ENCODE measurements around the gene NRCAM.

The NRCAM gene

DNA sequence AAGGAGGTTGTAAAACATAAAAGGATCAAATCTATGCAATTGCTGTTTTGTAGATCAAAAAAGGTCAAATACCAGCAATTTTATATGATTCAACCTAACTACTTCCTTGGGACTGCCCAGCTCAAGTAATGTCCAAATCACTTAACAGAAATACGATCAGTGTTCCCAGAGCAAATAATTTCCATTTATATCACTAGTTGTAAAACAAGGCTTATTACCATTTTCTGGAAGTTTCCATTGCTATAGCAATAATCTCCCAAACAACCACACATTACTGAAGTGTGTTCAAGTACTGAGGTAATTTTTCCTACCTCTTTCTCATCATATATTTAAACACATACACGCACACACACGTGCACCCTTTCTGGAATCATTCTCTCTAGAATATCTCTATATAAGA lies 123.3 kb downstream of the NRCAM start:
- DNase-seq (ENCODE audit: low read depth): no peak
- no peak overlapping the region for H3K4me3 ChIP-seq (replicated peaks; ENCODE audit: low read depth, low read length)
- TF ChIP-seq, protein P1, sequence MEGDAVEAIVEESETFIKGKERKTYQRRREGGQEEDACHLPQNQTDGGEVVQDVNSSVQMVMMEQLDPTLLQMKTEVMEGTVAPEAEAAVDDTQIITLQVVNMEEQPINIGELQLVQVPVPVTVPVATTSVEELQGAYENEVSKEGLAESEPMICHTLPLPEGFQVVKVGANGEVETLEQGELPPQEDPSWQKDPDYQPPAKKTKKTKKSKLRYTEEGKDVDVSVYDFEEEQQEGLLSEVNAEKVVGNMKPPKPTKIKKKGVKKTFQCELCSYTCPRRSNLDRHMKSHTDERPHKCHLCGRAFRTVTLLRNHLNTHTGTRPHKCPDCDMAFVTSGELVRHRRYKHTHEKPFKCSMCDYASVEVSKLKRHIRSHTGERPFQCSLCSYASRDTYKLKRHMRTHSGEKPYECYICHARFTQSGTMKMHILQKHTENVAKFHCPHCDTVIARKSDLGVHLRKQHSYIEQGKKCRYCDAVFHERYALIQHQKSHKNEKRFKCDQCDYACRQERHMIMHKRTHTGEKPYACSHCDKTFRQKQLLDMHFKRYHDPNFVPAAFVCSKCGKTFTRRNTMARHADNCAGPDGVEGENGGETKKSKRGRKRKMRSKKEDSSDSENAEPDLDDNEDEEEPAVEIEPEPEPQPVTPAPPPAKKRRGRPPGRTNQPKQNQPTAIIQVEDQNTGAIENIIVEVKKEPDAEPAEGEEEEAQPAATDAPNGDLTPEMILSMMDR (IDR thresholded peaks at IDR 0.05; ENCODE audit: low read length, missing control alignments): no peak

DNA sequence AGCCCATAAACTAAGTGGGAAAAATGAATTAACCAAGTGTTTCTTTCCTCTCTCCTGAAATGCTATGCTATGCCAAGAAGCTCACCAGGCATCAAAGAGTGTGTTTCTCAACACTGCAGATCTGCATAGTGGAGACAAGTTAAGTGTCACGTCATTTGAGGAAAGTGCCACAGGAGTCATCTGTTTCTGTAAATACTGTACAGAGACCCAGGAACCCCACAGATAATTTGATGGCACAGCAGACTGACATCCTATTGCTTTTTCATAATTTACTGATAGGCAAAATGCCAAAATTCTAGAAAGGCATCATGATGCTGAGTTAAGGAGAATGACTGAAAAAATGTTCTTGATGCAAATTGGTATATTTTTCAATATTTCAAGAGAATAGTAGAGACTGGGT lies 124.3 kb downstream of the NRCAM start:
- H3K4me3 ChIP-seq (replicated peaks; ENCODE audit: low read depth, low read length): no peak overlapping the region
- no peak for DNase-seq (ENCODE audit: low read depth)
- TF ChIP-seq, protein P1 (IDR thresholded peaks at IDR 0.05; ENCODE audit: low read length, missing control alignments): no peak

DNA sequence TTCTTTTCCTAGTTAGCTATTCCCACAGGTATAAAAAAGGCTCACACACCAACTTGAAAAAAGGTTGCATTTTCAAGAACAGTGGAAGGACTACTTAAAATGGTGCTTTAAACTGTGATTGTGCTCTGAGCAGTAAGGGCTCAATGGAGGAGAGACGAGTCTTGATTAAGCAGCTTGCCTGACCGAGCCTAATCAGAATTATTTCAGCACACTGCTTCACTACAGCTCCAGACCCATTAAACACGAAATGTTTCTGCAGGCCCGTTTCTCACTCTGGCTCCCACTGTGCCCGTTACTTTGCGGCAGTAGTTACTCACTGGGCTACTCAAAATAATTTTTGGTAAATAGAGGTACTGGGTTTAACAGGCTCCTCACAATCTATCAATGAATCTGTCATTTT lies 126.0 kb downstream of the NRCAM start:
- no peak overlapping the region for H3K4me3 ChIP-seq (replicated peaks; ENCODE audit: low read depth, low read length)
- TF ChIP-seq, protein P1 (IDR thresholded peaks at IDR 0.05; ENCODE audit: low read length, missing control alignments): no peak
- no peak for DNase-seq (ENCODE audit: low read depth)

DNA sequence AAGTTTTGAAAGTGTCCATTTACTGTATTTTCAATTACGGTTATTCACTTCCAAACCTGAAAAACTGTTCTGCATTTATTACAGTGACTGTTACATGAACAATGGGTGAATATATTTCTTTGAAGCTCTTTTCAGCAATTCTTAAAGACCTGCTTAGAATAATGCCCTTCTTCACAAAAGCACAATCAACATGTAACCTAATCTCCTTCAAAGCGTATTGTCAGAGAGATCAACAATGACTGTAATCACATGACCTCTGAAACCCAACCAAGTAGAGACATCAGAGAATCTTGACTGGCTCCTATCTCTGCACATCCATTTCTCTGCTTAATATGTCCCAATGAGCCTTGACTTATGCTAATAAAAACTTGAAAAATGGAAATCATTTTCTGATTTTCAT lies 126.7 kb downstream of the NRCAM start:
- H3K4me3 ChIP-seq (replicated peaks; ENCODE audit: low read depth, low read length): no peak overlapping the region
- TF ChIP-seq, protein P1 (IDR thresholded peaks at IDR 0.05; ENCODE audit: low read length, missing control alignments): no peak
- no peak for DNase-seq (ENCODE audit: low read depth)

DNA sequence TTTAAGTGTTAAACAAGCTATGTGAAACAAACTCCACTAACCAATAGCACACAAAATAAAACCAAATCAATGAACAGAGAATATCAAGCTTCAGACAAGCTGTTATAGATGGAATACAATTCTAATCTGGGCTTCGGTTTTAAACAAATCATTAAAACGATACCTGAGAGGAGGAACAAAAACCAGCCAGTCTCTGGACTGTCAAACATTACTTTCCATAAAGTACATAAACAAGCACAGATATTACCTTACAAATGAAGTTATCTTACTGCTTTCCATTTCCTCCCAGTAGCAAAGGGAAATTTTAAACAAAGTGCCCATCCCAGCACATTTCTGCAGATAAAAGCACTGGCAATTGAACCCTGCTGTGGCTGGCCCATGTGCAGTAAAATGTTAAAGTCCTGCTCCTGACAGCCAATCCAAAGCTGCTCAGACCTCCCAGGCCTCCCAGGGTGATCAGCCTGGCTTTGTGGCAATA lies 128.0 kb downstream of the NRCAM start:
- TF ChIP-seq, protein P1 (IDR thresholded peaks at IDR 0.05; ENCODE audit: low read length, missing control alignments): no peak
- no peak for DNase-seq (ENCODE audit: low read depth)
- no peak overlapping the region for H3K4me3 ChIP-seq (replicated peaks; ENCODE audit: low read depth, low read length)

DNA sequence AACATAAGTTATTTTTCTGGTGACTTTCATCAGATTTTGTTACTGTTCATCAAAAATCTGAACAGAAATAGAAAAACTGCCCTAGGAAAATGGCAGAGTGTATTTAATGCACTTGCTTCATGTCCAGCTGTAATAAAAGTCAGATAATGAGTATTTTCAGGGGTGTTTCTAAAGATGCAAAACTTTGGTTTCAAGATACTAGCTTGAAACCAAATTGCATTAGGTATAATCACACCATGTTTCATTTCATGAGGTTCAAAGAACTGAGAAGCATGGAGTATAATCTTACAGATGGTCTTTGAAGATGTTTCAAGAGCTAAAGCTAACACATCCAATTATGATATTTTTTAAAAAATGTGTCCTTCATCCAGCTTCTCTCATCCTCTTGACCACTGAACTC lies 128.9 kb downstream of the NRCAM start:
- no peak for DNase-seq (ENCODE audit: low read depth)
- TF ChIP-seq, protein P1 (IDR thresholded peaks at IDR 0.05; ENCODE audit: low read length, missing control alignments): no peak
- no peak overlapping the region for H3K4me3 ChIP-seq (replicated peaks; ENCODE audit: low read depth, low read length)

DNA sequence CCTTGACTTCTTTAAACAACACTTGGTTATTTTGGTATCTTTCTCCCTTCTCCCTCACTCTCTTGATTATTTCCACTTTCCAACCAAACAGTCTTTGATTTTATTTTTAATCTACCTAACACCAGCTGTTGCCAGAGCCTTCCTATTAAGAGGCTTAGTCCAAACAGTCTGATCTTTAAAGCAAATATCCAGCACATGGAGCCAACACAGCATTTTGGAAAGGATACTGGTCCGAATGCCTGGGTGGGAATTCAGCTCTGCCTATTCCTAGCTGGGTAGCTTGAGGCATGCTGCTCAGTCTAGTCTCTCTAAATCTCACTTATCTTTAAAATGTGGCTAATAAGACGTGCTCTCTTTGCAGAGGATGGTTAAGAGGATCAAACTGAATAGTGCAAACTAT lies 129.3 kb downstream of the NRCAM start:
- DNase-seq (ENCODE audit: low read depth): no peak
- H3K4me3 ChIP-seq (replicated peaks; ENCODE audit: low read depth, low read length): no peak overlapping the region
- TF ChIP-seq, protein P1 (IDR thresholded peaks at IDR 0.05; ENCODE audit: low read length, missing control alignments): no peak

Data from fibroblast of pulmonary artery (primary cell).